ENCODE measurements around the gene SDF2L1. TPM values are rescaled to one million over a fixed set of nuclear protein-coding genes. Genes with fewer than 3 reads are reported as not detected.

The SDF2L1 gene
- total RNA-seq, 1 donor from 2014 or later = 87.1 TPM

GRCh38 chr22:21680830-21681565 is 38.9 kb downstream of the SDF2L1 start:
- no peak for TF ChIP-seq CTCF (IDR thresholded peaks at IDR 0.05; ENCODE audit: insufficient read depth, low read length, poor library complexity, severe bottlenecking)
- peaks cover 3% of the 10 kb centered on the region for H3K36me3 ChIP-seq (ENCODE audit: control insufficient read depth, insufficient read depth, low read length)

GRCh38 chr22:21681566-21682370 is 39.7 kb downstream of the SDF2L1 start:
- no peaks in the 10 kb centered on the region for H3K27me3 ChIP-seq (ENCODE audit: control insufficient read depth, insufficient read depth, low read length)
- no peak overlapping the region for H3K4me3 ChIP-seq (ENCODE audit: low read depth, low read length)
- no peak for TF ChIP-seq CTCF (IDR thresholded peaks at IDR 0.05; ENCODE audit: insufficient read depth, low read length, poor library complexity, severe bottlenecking)
- no peak for DNase-seq (ENCODE audit: low read depth)
- peaks cover 5% of the 10 kb centered on the region for H3K36me3 ChIP-seq (ENCODE audit: control insufficient read depth, insufficient read depth, low read length)

More at GRCh38 chr22:21680830-21681565, 38.9 kb downstream of the SDF2L1 start:
- DNase-seq (ENCODE audit: low read depth) = no peak
- no peaks in the 10 kb centered on the region for H3K27me3 ChIP-seq (ENCODE audit: control insufficient read depth, insufficient read depth, low read length)
- H3K4me3 ChIP-seq (ENCODE audit: low read depth, low read length) = no peak overlapping the region

- Histone ChIP-seq H3K27me3 (ENCODE audit: control insufficient read depth, insufficient read depth, low read length) (no peaks in the 10 kb centered on the region), H3K4me3 (ENCODE audit: low read depth, low read length) (no peak overlapping the region), H3K36me3 (ENCODE audit: control insufficient read depth, insufficient read depth, low read length) (peaks cover 5% of the 10 kb centered on the region)
- peak; percentile 21 for DNase-seq (ENCODE audit: low read depth)
- no peak for TF ChIP-seq CTCF (IDR thresholded peaks at IDR 0.05; ENCODE audit: insufficient read depth, low read length, poor library complexity, severe bottlenecking)
Measured at GRCh38 chr22:21682385-21683175, 40.5 kb downstream of the SDF2L1 start.

- H3K27me3 ChIP-seq (ENCODE audit: control insufficient read depth, insufficient read depth, low read length) = no peaks in the 10 kb centered on the region
- TF ChIP-seq CTCF (IDR thresholded peaks at IDR 0.05; ENCODE audit: insufficient read depth, low read length, poor library complexity, severe bottlenecking) = no peak
- H3K36me3 ChIP-seq (ENCODE audit: control insufficient read depth, insufficient read depth, low read length) = peaks cover 5% of the 10 kb centered on the region
- DNase-seq (ENCODE audit: low read depth) = no peak
- no peak overlapping the region for H3K4me3 ChIP-seq (ENCODE audit: low read depth, low read length)
Measured at GRCh38 chr22:21683401-21683811, 41.3 kb downstream of the SDF2L1 start.

- no peak for TF ChIP-seq CTCF (IDR thresholded peaks at IDR 0.05; ENCODE audit: insufficient read depth, low read length, poor library complexity, severe bottlenecking)
- Histone ChIP-seq H3K36me3 (ENCODE audit: control insufficient read depth, insufficient read depth, low read length) (peaks cover 6% of the 10 kb centered on the region), H3K4me3 (ENCODE audit: low read depth, low read length) (no peak overlapping the region), H3K27me3 (ENCODE audit: control insufficient read depth, insufficient read depth, low read length) (no peaks in the 10 kb centered on the region)
- no peak for DNase-seq (ENCODE audit: low read depth)
Measured at GRCh38 chr22:21684492-21685163, 42.5 kb downstream of the SDF2L1 start.
